GM23248 (cell line): ENCODE measurements around the gene AIMP1. TPM values are rescaled to one million over a fixed set of nuclear protein-coding genes. Genes with fewer than 3 reads are reported as not detected.

Experiments used
- DNase-seq: peaks from one replicate; pipeline ENCODE4 v3.0.0-alpha.2; 2015
- H2AFZ ChIP-seq: fragments of 200-600 bp; sonication (generic); 2 replicates; pipeline ENCODE4 v1.6.1; 2016; ENCODE audit warnings: antibody characterized with exemption
- H3F3A ChIP-seq: fragments of 200-600 bp; sonication (generic); 2 replicates; pipeline ENCODE4 v1.6.1; 2016; ENCODE audit warnings: mild to moderate bottlenecking, antibody characterized with exemption, mixed run types; ENCODE audit not compliant: insufficient read depth
- H3K27ac ChIP-seq: fragments of 200-600 bp; sonication (generic); 2 replicates; pipeline ENCODE4 v1.5.1; 2016; ENCODE audit warnings: mild to moderate bottlenecking
- H3K27me3 ChIP-seq: fragments of 200-600 bp; sonication (generic); replicated peaks from 2 replicates; pipeline ENCODE4 v1.6.1; 2016; ENCODE audit warnings: mild to moderate bottlenecking; ENCODE audit not compliant: insufficient read depth
- H3K36me3 ChIP-seq: fragments of 200-600 bp; sonication (generic); 2 replicates; pipeline ENCODE4 v1.6.1; 2016; ENCODE audit warnings: low read depth, mild to moderate bottlenecking
- H3K4me1 ChIP-seq: fragments of 200-600 bp; sonication (generic); 2 replicates; pipeline ENCODE4 v1.6.1; 2016; ENCODE audit warnings: mild to moderate bottlenecking; ENCODE audit not compliant: insufficient read depth
- H3K4me2 ChIP-seq: fragments of 200-600 bp; sonication (generic); one replicate; pipeline ENCODE4 v1.6.1; 2016; ENCODE audit warnings: mild to moderate bottlenecking; ENCODE audit not compliant: unreplicated experiment
- H3K4me3 ChIP-seq: fragments of 200-600 bp; sonication (generic); 2 replicates; pipeline ENCODE4 v1.5.1; 2016; ENCODE audit warnings: mild to moderate bottlenecking
- H3K79me2 ChIP-seq: fragments of 200-600 bp; sonication (generic); 2 replicates; pipeline ENCODE4 v1.6.1; 2016; ENCODE audit warnings: mild to moderate bottlenecking; ENCODE audit not compliant: insufficient read depth
- H3K9ac ChIP-seq: fragments of 200-600 bp; sonication (generic); 2 replicates; pipeline ENCODE4 v1.6.1; 2016; ENCODE audit warnings: mild to moderate bottlenecking
- H3K9me2 ChIP-seq: fragments of 200-600 bp; sonication (generic); 2 replicates; pipeline ENCODE4 v1.6.1; 2016; ENCODE audit warnings: mixed run types, mild to moderate bottlenecking, moderate library complexity; ENCODE audit not compliant: insufficient read depth
- H3K9me3 ChIP-seq: fragments of 200-600 bp; sonication (generic); one replicate; pipeline ENCODE4 v1.6.1; 2017; ENCODE audit warnings: low read depth
- H4K20me1 ChIP-seq: fragments of 200-600 bp; sonication (generic); 2 replicates; pipeline ENCODE4 v1.6.0; 2016; ENCODE audit not compliant: insufficient read depth
- EZH2 ChIP-seq: fragments of 200-600 bp; sonication (generic); IDR thresholded peaks from 2 replicates; pipeline ENCODE4 v1.6.1; 2018; ENCODE audit warnings: antibody characterized with exemption, mild to moderate bottlenecking; ENCODE audit not compliant: insufficient read depth, poor library complexity, severe bottlenecking
- EZH2phosphoT487 ChIP-seq: fragments of 200-600 bp; sonication (generic); IDR thresholded peaks from 2 replicates; pipeline ENCODE4 v1.6.1; 2018; ENCODE audit warnings: antibody characterized with exemption, moderate library complexity, mild to moderate bottlenecking, low read depth; ENCODE audit not compliant: insufficient read depth
- WGBS, 2 experiments: methylation state at CpG; one replicate each; pipeline ENCODE4 v1.1.6; 2015 to 2017; ENCODE audit warnings: low lambda C conversion rate in 2 of 2, low coverage in 1 of 2; ENCODE audit errors: missing lambda C conversion rate in 2 of 2; 5-methylcytosine and 5-hydroxymethylcytosine counted together
- in situ Hi-C: fragments of 300-500 bp; cut with MboI; formaldehyde crosslinking; loops from 2 replicates; pipeline ENCODE4 v1.15.0; 2020
- polyA plus RNA-seq: library from polyadenylated mRNA; unstranded; fragments of >200 nt; fragmentation: Nextera tagmentation; extraction: Ambion mirVana; gene quantifications from 2 replicates; pipeline ENCODE4 v1.2.1, GENCODE V29; 2016
- total RNA-seq: library from RNA; depleted of rRNA; stranded (reverse); fragments of >200 nt; shearing (Covaris generic); gene quantifications from 2 replicates; pipeline ENCODE4 v1.2.3, GENCODE V29; 2014

AIMP1 gene
- total and polyA plus RNA-seq, 2 experiments from 2014 or later, result 45.5 to 101 TPM

- WGBS, 2 experiments, result 88 to 93% methylated on average over 3 of the region's 3 CpGs
- TF ChIP-seq EZH2, result no peak
- TF ChIP-seq EZH2phosphoT487, result no peak
- Histone ChIP-seq H3K9me3 (no peaks in the 10 kb centered on the region), H3K79me2 (peaks cover 39% of the 10 kb centered on the region), H3K27ac (no peak overlapping the region), H3K36me3 (peaks cover 19% of the 10 kb centered on the region), H2AFZ (no peak overlapping the region), H3K9me2 (no peaks in the 10 kb centered on the region), H3K27me3 (no peaks in the 10 kb centered on the region), H3K4me1 (peaks cover 18% of the 10 kb centered on the region), H3K4me2 (no peak overlapping the region), H4K20me1 (no peaks in the 10 kb centered on the region), H3F3A (peaks cover 7% of the 10 kb centered on the region), H3K9ac (no peak overlapping the region), H3K4me3 (no peak overlapping the region)
- DNase-seq, result no peak
- in situ Hi-C loops, result no loop called here
These were observed 12.6 kb upstream of the AIMP1 start for GRCh38 chr4:106303548-106304281.

- H3K27ac ChIP-seq, result no peak overlapping the region
- H3F3A ChIP-seq, result peaks cover 7% of the 10 kb centered on the region
- H3K27me3 ChIP-seq, result no peaks in the 10 kb centered on the region
- no peak for DNase-seq
- H3K4me2 ChIP-seq, result no peak overlapping the region
- peaks cover 40% of the 10 kb centered on the region for H3K79me2 ChIP-seq
- no peak overlapping the region for H3K4me3 ChIP-seq
- peaks cover 18% of the 10 kb centered on the region for H3K4me1 ChIP-seq
- no peaks in the 10 kb centered on the region for H3K9me2 ChIP-seq
- H3K9me3 ChIP-seq, result no peaks in the 10 kb centered on the region
- H3K9ac ChIP-seq, result no peak overlapping the region
- TF ChIP-seq EZH2 (no peak), EZH2phosphoT487 (no peak)
- H2AFZ ChIP-seq, result no peak overlapping the region
- in situ Hi-C loops, result no loop called here
- H3K36me3 ChIP-seq, result peaks cover 19% of the 10 kb centered on the region
- no peaks in the 10 kb centered on the region for H4K20me1 ChIP-seq
These were observed 11.7 kb upstream of the AIMP1 start for GRCh38 chr4:106304632-106305031.

GRCh38 chr4:106305435-106306055 is 10.8 kb upstream of the AIMP1 start:
- in situ Hi-C loops, result no loop called here
- H3K27ac ChIP-seq, result no peak overlapping the region
- no peak for DNase-seq

GRCh38 chr4:106306561-106306960 is 9.8 kb upstream of the AIMP1 start:
- Histone ChIP-seq H3K36me3 (peaks cover 15% of the 10 kb centered on the region), H3K27me3 (no peaks in the 10 kb centered on the region), H3K9ac (no peak overlapping the region), H3K4me2 (no peak overlapping the region), H3K79me2 (peaks cover 58% of the 10 kb centered on the region), H3K27ac (no peak overlapping the region), H4K20me1 (no peaks in the 10 kb centered on the region), H3K4me3 (no peak overlapping the region), H2AFZ (no peak overlapping the region), H3F3A (peaks cover 7% of the 10 kb centered on the region), H3K9me3 (no peaks in the 10 kb centered on the region), H3K4me1 (peaks cover 27% of the 10 kb centered on the region), H3K9me2 (no peaks in the 10 kb centered on the region)
- TF ChIP-seq EZH2phosphoT487 (no peak), EZH2 (no peak)
- DNase-seq, result no peak
- in situ Hi-C loops, result no loop called here

More at GRCh38 chr4:106305435-106306055, 10.8 kb upstream of the AIMP1 start:
- H2AFZ ChIP-seq, result no peak overlapping the region
- peaks cover 22% of the 10 kb centered on the region for H3K4me1 ChIP-seq
- H3K27me3 ChIP-seq, result no peaks in the 10 kb centered on the region
- H3K9me2 ChIP-seq, result no peaks in the 10 kb centered on the region
- H3K36me3 ChIP-seq, result peaks cover 17% of the 10 kb centered on the region
- H3K9ac ChIP-seq, result no peak overlapping the region
- H3K9me3 ChIP-seq, result no peaks in the 10 kb centered on the region
- no peak overlapping the region for H3K4me2 ChIP-seq
- peaks cover 48% of the 10 kb centered on the region for H3K79me2 ChIP-seq
- H4K20me1 ChIP-seq, result no peaks in the 10 kb centered on the region
- no peak for TF ChIP-seq EZH2phosphoT487
- TF ChIP-seq EZH2, result no peak
- WGBS, 2 experiments, result 94 to 96% methylated on average over 4 of the region's 4 CpGs
- H3K4me3 ChIP-seq, result no peak overlapping the region
- peaks cover 7% of the 10 kb centered on the region for H3F3A ChIP-seq
